Measurements from ENCODE around the gene STAT6. TPM values are rescaled to one million over a fixed set of nuclear protein-coding genes. Genes with fewer than 3 reads are reported as not detected.

STAT6 gene
- total RNA-seq, 1 donor from 2014 or later = 188 TPM

GRCh38 chr12:57091638-57092528 is 19.3 kb downstream of the STAT6 start:
- intact Hi-C loops (cut with DNase I) = loop anchor here (2.0 kb wide), 1 partner anchor 23 kb away; no protein-coding TSS in a partner anchor
- H3K4me1 ChIP-seq = peaks cover 26 to 47% of the 10 kb centered on the region in 2 donors
- peaks cover 39 to 52% of the 10 kb centered on the region in 2 donors for H3K36me3 ChIP-seq
- peak overlapping the region; percentile 95 to 96 for H3K4me3 ChIP-seq
- H3K9me3 ChIP-seq = no peaks in the 10 kb centered on the region
- peak overlapping the region; percentile 87 to 99 for H3K27ac ChIP-seq
- no peaks in the 10 kb centered on the region for H3K27me3 ChIP-seq
- TF ChIP-seq CTCF (IDR thresholded peaks at IDR 0.05) = no peak
- DNase-seq (ENCODE audit: low spot score in 2 of 2) = no peak

DNA sequence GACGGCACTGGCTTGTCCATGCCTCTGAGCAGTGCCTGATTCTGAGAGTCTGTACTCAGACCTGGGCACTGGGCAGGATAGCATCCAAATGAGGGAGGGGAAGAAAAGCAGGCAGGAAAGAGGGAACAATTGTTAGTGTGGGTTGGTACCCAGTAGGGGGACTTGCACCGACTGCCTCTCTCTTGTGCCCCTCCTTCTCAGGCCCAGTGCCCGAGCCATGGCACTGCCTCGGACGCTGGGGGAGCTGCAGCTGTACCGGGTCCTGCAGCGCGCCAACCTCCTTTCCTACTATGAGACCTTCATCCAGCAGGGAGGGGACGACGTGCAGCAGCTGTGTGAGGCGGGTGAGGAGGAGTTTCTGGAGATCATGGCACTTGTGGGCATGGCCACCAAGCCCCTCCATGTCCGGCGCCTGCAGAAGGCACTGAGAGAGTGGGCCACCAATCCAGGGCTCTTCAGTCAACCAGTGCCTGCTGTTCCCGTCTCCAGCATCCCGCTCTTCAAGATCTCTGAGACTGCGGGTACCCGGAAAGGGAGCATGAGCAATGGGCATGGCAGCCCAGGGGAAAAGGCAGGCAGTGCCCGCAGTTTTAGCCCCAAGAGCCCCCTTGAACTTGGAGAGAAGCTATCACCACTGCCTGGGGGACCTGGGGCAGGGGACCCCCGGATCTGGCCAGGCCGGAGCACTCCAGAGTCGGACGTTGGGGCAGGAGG is 20.1 kb downstream of the STAT6 start:
- peak in 2 of 3 experiments; percentile 18 to 43 for TF ChIP-seq CTCF (IDR thresholded peaks at IDR 0.05)
- Histone ChIP-seq H3K4me1 (peaks cover 26 to 51% of the 10 kb centered on the region in 2 donors), H3K36me3 (peaks cover 32 to 44% of the 10 kb centered on the region in 2 donors), H3K27me3 (no peaks in the 10 kb centered on the region), H3K9me3 (no peaks in the 10 kb centered on the region), H3K27ac (peak overlapping the region; percentile 87 to 99), H3K4me3 (peak overlapping the region; percentile 95 to 96)
- intact Hi-C loops (cut with DNase I) = no loop called here
- no peak for DNase-seq (ENCODE audit: low spot score in 2 of 2)

DNA sequence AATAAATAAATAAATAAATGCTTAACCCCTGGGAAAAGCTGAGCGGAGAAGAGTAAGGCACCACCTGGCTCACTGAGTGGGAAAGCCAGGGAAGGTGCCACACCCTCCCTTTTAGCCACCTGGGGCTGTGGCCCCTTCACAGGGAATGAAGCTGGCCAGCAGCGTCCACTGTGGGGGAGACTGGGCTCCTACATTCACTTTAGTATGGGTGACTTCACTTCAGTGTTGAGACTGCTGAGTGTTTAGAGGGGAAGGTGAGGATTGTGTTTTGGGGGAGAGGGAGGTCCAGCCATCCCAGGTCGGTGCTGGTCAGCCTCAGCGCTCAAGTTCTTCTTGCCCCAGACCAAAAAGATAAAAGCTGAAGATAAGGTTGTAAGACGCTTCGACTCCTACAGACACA is 20.7 kb downstream of the STAT6 start:
- DNase-seq (ENCODE audit: low spot score in 2 of 2) = no peak
- peaks cover 31 to 55% of the 10 kb centered on the region in 2 donors for H3K4me1 ChIP-seq
- intact Hi-C loops (cut with DNase I) = no loop called here
- no peaks in the 10 kb centered on the region for H3K27me3 ChIP-seq
- TF ChIP-seq CTCF (IDR thresholded peaks at IDR 0.05) = no peak
- peak overlapping the region; percentile 87 to 99 for H3K27ac ChIP-seq
- no peaks in the 10 kb centered on the region for H3K9me3 ChIP-seq
- peak overlapping the region; percentile 95 to 96 for H3K4me3 ChIP-seq
- H3K36me3 ChIP-seq = peaks cover 26 to 39% of the 10 kb centered on the region in 2 donors

DNA sequence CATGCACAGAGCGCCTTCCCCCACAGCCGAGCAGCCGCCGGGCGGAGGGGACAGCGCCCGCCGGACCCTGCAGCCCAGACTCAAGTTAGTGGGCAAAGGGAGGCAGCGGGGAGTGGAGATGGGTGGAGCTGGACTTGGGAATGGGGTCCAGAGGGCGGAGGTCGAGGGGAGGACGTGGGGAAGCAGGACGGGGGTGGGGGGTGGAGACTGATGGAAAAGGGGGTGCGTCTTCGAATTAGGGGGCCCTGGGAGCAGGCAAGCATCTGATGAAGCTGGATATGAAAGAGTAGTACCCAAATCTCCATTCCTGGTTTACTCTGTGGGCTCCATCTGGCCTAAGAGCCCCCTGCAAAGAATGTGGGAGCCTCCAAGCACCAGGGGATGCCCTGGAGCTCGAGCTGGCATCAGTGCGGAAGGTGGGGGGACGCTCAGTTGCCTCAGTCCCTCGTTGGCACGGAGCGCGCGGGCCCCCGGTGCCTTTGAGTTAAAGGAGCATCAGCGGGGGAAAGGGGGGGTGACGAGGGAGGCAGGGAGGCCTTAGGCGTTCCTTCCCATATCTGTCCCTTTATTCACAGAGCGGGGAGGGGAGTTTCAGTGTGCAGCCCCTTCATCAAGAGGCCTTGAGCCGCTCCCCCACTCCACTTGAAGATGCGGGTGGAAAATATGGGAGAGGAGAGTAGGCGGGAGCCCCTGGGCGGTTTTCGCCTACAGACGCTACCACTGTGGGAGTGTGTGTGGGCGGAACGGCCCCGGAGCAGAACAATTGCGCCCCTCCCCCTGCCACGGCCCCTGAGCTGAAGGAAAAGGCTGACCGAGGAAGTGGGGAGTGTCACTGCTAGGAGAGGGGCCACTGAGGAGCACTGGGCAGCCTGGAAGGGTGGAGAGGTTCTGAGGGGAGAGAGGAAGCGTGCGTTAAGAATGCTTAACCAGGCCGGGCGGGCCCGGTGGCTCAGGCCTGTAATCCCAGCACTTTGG is 21.6 kb downstream of the STAT6 start:
- peak in 1 of 2 donors; percentile 85 for DNase-seq (ENCODE audit: low spot score in 2 of 2)
- TF ChIP-seq CTCF (IDR thresholded peaks at IDR 0.05) = no peak
- H3K36me3 ChIP-seq = peaks cover 18 to 29% of the 10 kb centered on the region in 2 donors
- intact Hi-C loops (cut with DNase I) = loop anchor here (1.0 to 5.0 kb wide), 5 partner anchors 21 to 962 kb away; partner anchors contain the start of genes DDIT3, ESYT1, LRP1 and MBD6
- no peaks in the 10 kb centered on the region for H3K9me3 ChIP-seq
- peaks cover 31 to 57% of the 10 kb centered on the region in 2 donors for H3K4me1 ChIP-seq
- H3K27me3 ChIP-seq = no peaks in the 10 kb centered on the region
- peak overlapping the region; percentile 95 to 96 for H3K4me3 ChIP-seq
- peak overlapping the region; percentile 87 to 99 for H3K27ac ChIP-seq

Data from ascending aorta (tissue), 2 donors.